Adrenal gland (tissue), 12 donors: Measurements from ENCODE around the gene PSMB2. TPM values are rescaled to one million over a fixed set of nuclear protein-coding genes. Genes with fewer than 3 reads are reported as not detected.

Experiments used
- DNase-seq, 7 donors: peaks; one replicate each; pipeline ENCODE4 v3.0.0-alpha.2; 2019 to 2020
- H3K27ac ChIP-seq, 5 donors: fragments of 200-600 bp; sonication (generic) in 4 of 5; 1 replicate in 3 of 5; 2 replicates in 2 of 5; pipeline versions ENCODE4 v1.5.1 to v1.8.0; 2016 to 2020; ENCODE audit warnings: mild to moderate bottlenecking in 1 of 5
- H3K27me3 ChIP-seq: fragments of 200-600 bp; 2 replicates; pipeline ENCODE4 v1.8.0; 2021
- H3K36me3 ChIP-seq, 2 donors: fragments of 200-600 bp; replicated peaks in 1 of 2; 1 replicate in 1 of 2; 2 replicates in 1 of 2; pipeline versions ENCODE4 v1.5.1 to v1.8.0; 2018 to 2022
- H3K4me1 ChIP-seq, 2 donors: fragments of 200-600 bp; replicated peaks in 1 of 2; 1 replicate in 1 of 2; 2 replicates in 1 of 2; pipeline versions ENCODE4 v1.5.1 to v1.8.0; 2018 to 2021
- H3K4me3 ChIP-seq, 4 donors: fragments of 200-600 bp; sonication (generic) in 3 of 4; one replicate each; pipeline ENCODE4 v1.5.1; 2016 to 2018
- H3K9me3 ChIP-seq, 3 donors: fragments of 200-600 bp; sonication (generic) in 1 of 3; replicated peaks in 1 of 3; 1 replicate in 2 of 3; 2 replicates in 1 of 3; pipeline versions ENCODE4 v1.5.1 to v1.8.0; 2016 to 2021
- CTCF ChIP-seq, 6 experiments: fragments of 450-650 bp in 4 of 6; fragments of 200-600 bp in 2 of 6; sonication (generic) in 1 of 6; IDR thresholded peaks; 1 replicate in 5 of 6; 2 replicates in 1 of 6; pipeline versions ENCODE4 v1.5.1 to v1.8.0; 2016 to 2021; ENCODE audit warnings: antibody characterized with exemption in 6 of 6, mild to moderate bottlenecking in 2 of 6, moderate library complexity in 1 of 6
- POLR2A ChIP-seq, 2 donors: fragments of 450-650 bp; IDR thresholded peaks; one replicate each; pipeline ENCODE4 v1.6.1; 2017; ENCODE audit warnings: antibody characterized with exemption in 2 of 2, mild to moderate bottlenecking in 2 of 2, moderate library complexity in 1 of 2
- WGBS, 4 donors: extraction: QIAGEN DNeasy Blood & Tissue Kit in 2 of 4; methylation state at CpG; one replicate each; pipeline versions ENCODE4 v1.1.5 to v1.1.7; 2013 to 2017; 5-methylcytosine and 5-hydroxymethylcytosine counted together
- intact Hi-C, 2 donors: fragments of 100-400 bp; cut with DNase I; formaldehyde crosslinking; loops; one replicate each; pipeline versions ENCODE4 v1.14.1 to v1.15.0; 2022 to 2023
- polyA plus RNA-seq, 3 donors: library from polyadenylated mRNA; stranded (reverse); fragments of 200-250 nt in 2 of 3; fragments of 350-450 nt in 1 of 3; fragmentation: Illumina TruSeq in 1 of 3; extraction: RNeasy Lipid Tissue Mini Kit (QIAGEN cat#74804) in 1 of 3; gene quantifications; one replicate each; pipeline ENCODE4 v1.2.3, GENCODE V29; 2013 to 2014
- total RNA-seq, 9 donors: library from RNA; depleted of rRNA in 4 of 9; stranded (reverse); fragments of >200 nt in 4 of 9; fragments of 120-200 nt in 1 of 9; fragmentation: NEBNext Ultra II Directional in 1 of 9; extraction: Animal tissue kit (Norgen Biotek cat#: 25700) in 1 of 9; gene quantifications; one replicate each; pipeline versions ENCODE4 v1.1.0 to v1.2.4, GENCODE V29; 2013 to 2023
- donor health status: healthy with polysubstance abuse.
- donor health status: Bipolar disorder and iron deficiency.
- donor health status: DM: yes; HTN: yes; CAD: no.
- donor health status: DM: no; HTN: no; CAD: no.
- donor health status: DM: no; HTN: no; CAD: no.
- donor health status: DM: yes; HTN: yes; CAD: no.

Gene PSMB2
- total and polyA plus RNA-seq, 12 donors = 23.5 to 120 (median 51.0) TPM

DNA sequence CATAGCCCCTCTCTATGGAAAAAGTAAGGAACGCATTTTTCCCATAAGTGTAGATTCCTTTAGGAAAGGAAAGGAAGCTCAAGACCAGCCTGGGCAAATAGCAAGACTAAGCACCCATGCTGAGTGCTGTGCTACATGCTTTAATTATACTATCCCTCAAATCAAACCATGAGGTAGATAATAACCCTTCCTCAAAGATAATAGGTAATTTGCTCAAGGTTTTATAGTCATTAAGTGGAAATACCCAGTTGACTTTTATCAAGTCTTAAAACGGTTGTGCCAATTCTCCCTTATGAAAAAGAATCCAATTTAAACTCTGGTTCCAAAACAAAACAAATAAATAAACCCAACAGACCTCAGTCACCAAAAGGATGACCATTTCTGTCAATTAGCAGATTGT lies 87.5 kb downstream of the PSMB2 start:
- H3K4me1 ChIP-seq = peaks cover 26 to 49% of the 10 kb centered on the region in 2 donors
- H3K27me3 ChIP-seq = no peaks in the 10 kb centered on the region
- WGBS, 4 donors = 62 to 65% (median 63%) methylated on average over 2 of the region's 2 CpGs
- H3K36me3 ChIP-seq = peaks cover 0 to 30% of the 10 kb centered on the region in 2 donors
- H3K9me3 ChIP-seq = no peaks in the 10 kb centered on the region
- intact Hi-C loops = no loop called here
- peak overlapping the region in 2 of 5 donors; percentile 20 to 43 for H3K27ac ChIP-seq
- no peak for TF ChIP-seq POLR2A (IDR thresholded peaks at IDR 0.05)
- no peak for TF ChIP-seq CTCF (IDR thresholded peaks at IDR 0.05)
- DNase-seq = no peak
- no peak overlapping the region for H3K4me3 ChIP-seq

Other genes starting within 250 kb of the PSMB2 start
- 100 to 1,000 TPM in 3 of 9 donors, 10 to 100 TPM in 6; 53.8 to 278 (median 86.1) TPM for gene KIAA0319L, start 84.1 kb downstream of the PSMB2 start, total RNA-seq
- 10 to 100 TPM; 26.5 to 60.1 (median 29.2) TPM for gene KIAA0319L, start 84.1 kb downstream of the PSMB2 start, polyA plus RNA-seq
- gene NCDN, start 83.7 kb downstream of the PSMB2 start, total RNA-seq = 10 to 100 TPM; 16.2 to 49.3 (median 43.1) TPM
- gene NCDN, start 83.7 kb downstream of the PSMB2 start, polyA plus RNA-seq = 10 to 100 TPM; 12.0 to 28.7 (median 18.3) TPM
- under 1 TPM in 6 of 9 donors, not detected in 3; 0.21 to 0.69 (median 0.46) TPM for gene TFAP2E, start 68.2 kb downstream of the PSMB2 start, total RNA-seq
- 1 to 10 TPM in 2 of 3 donors, not detected in 1; 1.6 to 2.1 TPM for gene TFAP2E, start 68.2 kb downstream of the PSMB2 start, polyA plus RNA-seq
- 10 to 100 TPM; 11.1 to 25.0 (median 14.6) TPM for gene C1orf216, start 77.4 kb upstream of the PSMB2 start, total RNA-seq
- gene C1orf216, start 77.4 kb upstream of the PSMB2 start, polyA plus RNA-seq = 10 to 100 TPM in 1 of 3 donors, 1 to 10 TPM in 2; 6.2 to 12.6 (median 7.5) TPM
- 1 to 10 TPM in 3 of 9 donors, under 1 TPM in 5, not detected in 1; 0.12 to 5.8 (median 0.72) TPM for gene CLSPN, start 128.5 kb upstream of the PSMB2 start, total RNA-seq
- 1 to 10 TPM in 1 of 3 donors, under 1 TPM in 2; 0.10 to 1.3 (median 0.32) TPM for gene CLSPN, start 128.5 kb upstream of the PSMB2 start, polyA plus RNA-seq
- gene AGO4, start 166.5 kb upstream of the PSMB2 start, total RNA-seq = 10 to 100 TPM in 2 of 9 donors, 1 to 10 TPM in 7; 4.0 to 12.0 (median 8.8) TPM
- 10 to 100 TPM in 1 of 3 donors, 1 to 10 TPM in 2; 6.0 to 10.4 (median 6.8) TPM for gene AGO4, start 166.5 kb upstream of the PSMB2 start, polyA plus RNA-seq
- gene AGO1, start 241.7 kb upstream of the PSMB2 start, total RNA-seq = 10 to 100 TPM; 17.0 to 51.1 (median 34.0) TPM
- gene AGO1, start 241.7 kb upstream of the PSMB2 start, polyA plus RNA-seq = 10 to 100 TPM in 1 of 3 donors, 1 to 10 TPM in 2; 4.5 to 20.8 (median 7.5) TPM